HG03097 (cell line): Measurements from ENCODE around the gene PLEKHA7.
"Not testable (repeated sequence)": the region's sequence is repeated elsewhere in the genome, so short reads cannot be mapped to it uniquely, and the experiment has no call there.

Experiments used
- ATAC-seq: cut with Tn5 transposase; IDR thresholded peaks from one replicate; pipeline ENCODE4 v1.9.1; 2021; ENCODE audit not compliant: unreplicated experiment, low FRiP score

PLEKHA7 gene

DNA sequence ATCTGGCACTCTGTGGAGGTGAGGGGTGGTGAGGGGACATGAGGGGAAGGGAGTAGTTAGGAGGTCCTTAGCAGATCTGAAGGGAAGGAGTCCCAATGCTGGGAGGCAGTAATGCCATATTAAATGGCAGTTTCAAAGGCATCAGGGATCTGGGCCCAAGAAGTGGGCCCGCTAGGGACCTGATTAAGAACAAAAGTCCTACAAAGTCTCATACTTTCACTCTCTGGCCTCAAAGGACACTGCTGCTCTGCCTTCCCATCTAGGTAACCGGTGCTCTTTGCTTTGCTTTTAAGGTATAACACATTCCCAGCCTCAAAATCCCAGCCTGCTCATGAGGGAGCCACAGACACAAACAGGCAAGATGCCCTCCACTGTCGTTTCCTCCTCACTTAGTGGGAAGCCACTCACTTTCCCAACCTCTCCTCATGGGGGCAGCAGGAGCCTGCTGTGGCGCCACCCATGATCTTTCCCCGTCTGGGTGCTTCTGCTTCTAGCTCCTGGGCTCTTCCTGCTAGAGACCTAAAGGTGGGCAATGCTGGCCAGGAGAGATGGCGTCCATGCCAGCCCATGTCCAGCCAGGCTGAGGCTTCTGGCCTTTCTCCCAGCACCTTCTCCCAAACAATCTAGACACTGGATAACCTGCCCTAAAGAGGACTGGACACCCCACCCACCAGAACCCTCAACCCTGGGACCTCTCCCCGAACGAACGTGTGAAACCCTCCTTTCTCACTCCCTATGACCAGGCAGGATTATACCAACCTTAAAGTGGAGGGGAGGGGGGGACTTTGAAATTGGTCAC lies 68.3 kb downstream of the PLEKHA7 start:
- peak; percentile 78 for ATAC-seq

GRCh38 chr11:16942911-16943310 lies 71.3 kb downstream of the PLEKHA7 start:
- no peak for ATAC-seq

DNA sequence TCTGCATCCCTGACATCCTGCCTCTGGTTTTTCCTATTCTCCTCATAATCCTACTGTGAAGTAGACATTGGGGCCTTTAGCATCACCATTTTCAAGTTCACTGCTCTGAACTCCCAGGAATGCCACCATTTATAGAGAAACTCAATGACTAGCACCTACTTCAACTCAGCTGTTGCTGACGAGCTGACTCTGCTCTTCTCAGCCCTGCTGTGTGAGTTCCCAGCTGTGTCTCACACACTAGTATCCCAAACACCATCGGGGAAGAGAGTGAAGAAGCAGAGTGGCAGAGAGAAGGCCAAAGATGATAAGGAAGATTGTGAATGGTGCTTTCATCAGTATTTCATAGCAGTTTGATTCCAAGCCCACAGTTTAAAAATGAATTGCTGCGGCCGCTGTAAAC lies 71.9 kb downstream of the PLEKHA7 start:
- ATAC-seq, result no peak

DNA sequence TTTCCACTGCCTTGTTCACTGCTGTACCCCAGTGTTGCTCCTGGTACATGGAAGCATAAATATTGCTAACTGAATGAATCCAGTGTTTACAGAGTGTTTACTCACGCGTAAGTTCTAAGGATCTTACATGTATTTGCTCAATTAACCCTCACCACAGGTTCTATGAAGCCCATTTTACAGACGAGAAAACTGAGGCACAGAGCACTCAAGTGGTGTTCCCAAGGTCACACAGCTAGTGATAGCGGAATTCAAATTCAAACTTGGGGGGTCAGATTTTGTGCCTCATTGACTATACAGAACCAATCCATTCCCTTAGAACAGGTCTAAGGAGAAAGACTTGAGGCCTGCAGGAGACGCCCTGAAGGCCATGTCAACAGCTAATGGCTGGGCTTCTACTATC lies 72.3 kb downstream of the PLEKHA7 start:
- no peak for ATAC-seq

DNA sequence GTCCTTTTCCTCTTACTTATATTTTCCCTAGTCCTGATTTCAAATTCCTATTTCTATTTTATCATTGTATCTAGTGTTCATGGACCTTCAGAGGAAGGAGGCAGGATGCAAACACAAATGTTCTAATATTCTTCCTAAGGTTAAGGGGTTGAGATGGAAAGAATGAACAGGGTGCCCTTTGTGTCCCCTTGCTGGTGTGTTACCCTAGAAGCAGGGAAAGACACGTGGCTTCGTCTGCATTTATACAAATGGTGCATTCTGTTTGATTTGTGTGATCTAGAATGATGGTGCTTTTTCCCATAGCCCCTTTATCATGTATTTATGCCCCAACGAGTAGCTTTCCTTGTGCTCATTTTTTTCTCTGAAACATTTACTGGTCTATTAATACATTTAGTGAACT lies 76.2 kb downstream of the PLEKHA7 start:
- ATAC-seq, result no peak

GRCh38 chr11:16936643-16937042 lies 77.6 kb downstream of the PLEKHA7 start:
- ATAC-seq, result no peak

DNA sequence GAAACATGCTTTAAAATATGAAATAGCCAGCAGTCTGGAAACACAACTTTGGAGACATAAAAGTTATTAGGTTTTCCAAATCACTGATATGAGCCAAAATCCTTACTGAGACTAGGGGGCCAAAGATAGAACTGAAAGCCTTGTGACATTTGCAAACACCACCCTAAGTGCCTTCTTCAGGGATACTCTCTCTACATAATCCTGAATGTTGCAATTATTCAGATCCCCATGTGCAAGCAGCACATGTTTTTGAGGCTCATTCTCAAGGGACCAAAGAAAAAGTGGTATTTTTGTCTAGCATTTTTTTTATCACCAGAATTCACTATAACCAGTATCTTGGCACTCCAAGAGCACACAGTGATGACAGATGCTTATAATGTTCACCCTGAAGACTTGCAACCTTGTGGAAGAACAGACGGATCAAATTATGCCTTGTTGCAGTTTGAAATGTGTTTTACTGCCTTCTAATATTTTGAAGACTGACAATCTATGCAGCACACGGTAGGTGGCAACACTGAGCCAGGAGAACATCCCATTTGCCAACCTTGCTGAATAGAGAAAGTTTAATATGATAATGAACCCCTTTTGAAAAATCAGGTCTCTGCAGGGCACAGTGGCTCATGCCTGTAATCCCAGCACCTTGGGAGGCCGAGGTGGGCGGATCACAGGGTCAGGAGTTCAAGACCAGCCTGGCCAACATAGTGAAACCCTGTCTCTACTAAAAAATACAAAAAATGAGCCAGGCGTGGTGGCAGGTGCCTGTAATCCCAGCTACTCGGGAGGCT lies 78.5 kb downstream of the PLEKHA7 start:
- no peak for ATAC-seq

- ATAC-seq, result no peak
Observed at GRCh38 chr11:16933756-16934603, 80.2 kb downstream of the PLEKHA7 start.

- ATAC-seq, result no peak
Observed at GRCh38 chr11:16933291-16933690, 80.9 kb downstream of the PLEKHA7 start.

GRCh38 chr11:16928044-16928443 lies 86.2 kb downstream of the PLEKHA7 start:
- ATAC-seq, result no peak

DNA sequence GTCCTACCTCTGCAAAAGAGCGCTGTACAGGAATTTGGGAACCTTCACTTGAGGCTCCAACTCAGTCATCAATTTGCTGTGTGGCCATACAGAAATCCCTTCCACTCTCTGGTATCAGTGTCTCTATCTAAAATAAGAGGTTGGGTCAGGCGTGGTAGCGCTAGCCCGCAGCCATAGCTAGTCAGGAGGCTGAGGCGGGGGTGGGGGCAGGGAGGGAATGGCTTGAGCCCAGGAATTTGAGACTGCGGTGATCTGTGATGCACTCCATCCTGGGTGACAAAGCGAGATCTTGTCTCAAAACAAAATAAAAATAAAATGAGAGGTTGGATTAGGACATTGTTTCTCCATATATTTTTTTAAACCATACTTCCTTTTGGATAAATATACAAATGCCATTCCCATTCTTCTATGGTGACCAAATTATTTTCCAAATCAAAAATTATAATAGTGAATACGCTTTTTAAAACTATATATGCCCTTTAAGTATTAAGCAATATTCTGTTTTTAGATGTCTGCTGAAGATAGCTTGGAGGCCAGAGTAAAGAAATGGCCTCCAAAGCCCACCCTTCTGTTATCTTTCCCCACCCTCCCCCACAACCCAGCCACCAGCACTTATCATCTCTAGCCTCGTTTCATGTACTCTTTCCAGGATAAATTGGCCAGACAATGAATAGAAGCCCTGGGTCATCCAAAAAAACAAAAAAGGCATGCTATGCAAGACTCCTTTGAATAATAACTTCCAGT lies 87.2 kb downstream of the PLEKHA7 start:
- ATAC-seq, result no peak

GRCh38 chr11:16925561-16926065 lies 88.6 kb downstream of the PLEKHA7 start:
- ATAC-seq, result no peak

DNA sequence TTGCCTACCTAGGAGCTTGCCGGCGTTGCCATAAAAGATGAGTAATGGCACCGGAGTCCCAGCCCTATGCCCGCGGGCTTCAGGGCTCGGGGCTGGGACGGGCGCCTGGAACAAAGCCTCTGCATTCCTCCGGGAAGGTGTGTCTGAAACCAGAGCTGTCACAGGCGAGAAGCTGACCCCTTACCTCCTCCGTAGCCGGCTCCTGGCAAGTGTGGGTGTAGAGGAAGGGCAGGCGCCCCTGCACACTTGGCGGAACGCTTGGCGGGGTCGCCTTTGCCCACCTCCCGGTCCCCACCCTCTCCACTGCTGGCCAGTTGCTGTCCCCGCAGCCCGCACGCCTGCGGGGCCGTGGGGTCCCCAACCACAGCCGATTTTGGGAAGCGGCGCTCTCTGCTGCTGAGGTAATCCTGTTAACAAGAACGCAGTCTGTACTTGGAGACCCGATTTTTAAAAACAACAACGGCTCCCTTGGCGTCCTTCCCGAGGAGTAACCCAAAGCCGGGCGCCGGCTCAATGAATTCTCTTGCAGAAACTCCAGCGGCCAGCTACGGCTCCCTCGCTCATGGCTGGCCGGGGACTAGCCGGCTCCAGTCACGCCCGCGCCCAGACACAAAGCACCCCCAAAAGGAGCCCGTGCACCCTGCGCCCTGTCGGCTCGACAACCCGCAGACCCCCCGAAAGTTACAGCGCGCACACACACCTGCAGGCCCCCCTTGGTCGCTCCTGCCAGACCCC lies 89.2 kb downstream of the PLEKHA7 start:
- no peak for ATAC-seq

- no peak for ATAC-seq
Observed at GRCh38 chr11:16924462-16924825, 89.8 kb downstream of the PLEKHA7 start.

DNA sequence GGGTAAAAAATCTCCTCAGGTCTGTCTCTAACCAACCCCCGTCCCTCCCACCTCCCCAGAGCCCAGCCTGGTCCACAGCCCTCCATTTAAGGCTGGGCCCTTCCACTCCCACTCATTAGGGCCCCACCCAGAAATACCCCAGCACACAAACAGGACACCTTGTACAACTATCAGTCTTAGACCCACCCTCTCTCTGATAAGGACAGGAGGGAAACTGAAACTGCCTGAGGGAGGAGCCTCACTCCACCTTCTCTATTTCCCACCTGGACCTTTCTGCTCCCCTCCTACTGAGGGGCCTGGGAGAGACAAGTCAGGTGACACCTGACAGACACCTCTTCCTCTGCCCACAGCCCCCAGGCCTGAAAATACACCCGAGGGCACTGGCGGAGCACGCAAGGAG lies 90.2 kb downstream of the PLEKHA7 start:
- ATAC-seq, result no peak

GRCh38 chr11:16921668-16922067 lies 92.5 kb downstream of the PLEKHA7 start:
- ATAC-seq, result no peak

DNA sequence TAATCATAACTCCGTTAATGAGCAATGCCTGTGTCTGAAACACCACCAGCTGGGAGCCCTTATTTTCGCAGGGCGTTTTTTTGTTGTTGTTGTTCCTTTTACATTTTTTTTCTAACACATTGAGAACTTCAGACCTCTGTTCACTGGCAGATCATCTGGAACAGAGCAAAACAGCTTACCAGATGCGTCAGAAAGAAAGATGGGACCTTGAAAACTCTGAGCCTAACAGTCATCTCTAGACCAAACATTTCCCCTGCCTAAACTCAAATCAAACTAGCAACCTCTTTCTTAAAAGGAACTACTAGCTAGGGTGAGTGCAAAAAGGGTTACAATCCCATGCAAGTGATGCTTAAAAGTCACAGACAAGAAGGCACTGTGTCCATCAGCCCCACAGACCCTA lies 93.2 kb downstream of the PLEKHA7 start:
- no peak for ATAC-seq

DNA sequence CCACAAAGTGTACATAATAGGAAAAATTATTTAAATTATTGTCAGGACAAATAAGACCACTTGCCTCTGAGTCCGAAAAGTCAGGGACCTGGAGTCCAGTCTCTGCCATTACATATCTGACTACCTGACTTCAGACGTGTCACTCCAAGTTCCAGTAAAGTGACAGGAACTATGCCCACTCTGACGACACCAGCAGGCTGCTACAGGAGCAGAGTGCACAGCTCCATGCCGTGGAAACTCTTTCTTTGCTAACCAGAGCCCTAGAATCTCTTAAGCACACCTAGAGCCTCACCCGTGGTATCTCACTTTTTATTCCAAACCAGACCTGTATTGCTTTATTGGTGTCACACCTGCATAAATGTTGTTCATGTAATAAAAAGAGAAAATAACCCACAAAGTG lies 93.7 kb downstream of the PLEKHA7 start:
- no peak for ATAC-seq

DNA sequence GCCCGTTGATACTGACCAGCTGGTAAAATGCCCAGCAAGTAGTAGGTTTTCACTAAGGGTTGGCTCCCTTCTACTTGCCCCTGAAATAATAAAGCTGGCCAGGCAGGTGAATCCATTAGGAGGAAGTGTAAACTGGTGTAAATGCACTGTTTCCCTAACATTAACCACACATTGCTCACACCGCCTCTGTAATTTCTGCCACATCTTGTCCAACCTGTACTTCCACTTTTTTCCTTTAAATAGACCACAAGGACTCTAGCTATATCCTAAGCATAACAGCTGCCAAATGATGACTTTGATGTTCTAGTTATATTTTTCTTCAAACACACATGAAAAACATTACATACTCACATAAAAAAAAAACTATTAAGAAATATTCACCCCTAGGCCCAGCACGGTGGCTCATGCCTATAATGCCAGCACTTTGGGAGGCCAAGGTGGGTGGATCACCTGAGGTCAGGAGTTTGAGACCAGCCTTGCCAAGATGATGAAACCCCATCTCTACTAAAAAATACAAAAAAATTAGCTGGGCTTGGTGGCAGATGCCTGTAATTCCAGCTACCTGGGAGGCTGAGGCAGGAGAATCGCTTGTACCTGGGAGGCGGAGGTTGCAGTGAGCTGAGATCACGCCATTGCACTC lies 95.6 kb downstream of the PLEKHA7 start:
- ATAC-seq, result not testable (repeated sequence)
